SK-N-SH (cell line): ENCODE data around the gene NCR1.
A peak's percentile ranks its signal among the peaks of the same experiment; 100 is the strongest.

Source experiments
- EP300 ChIP-seq, 2 experiments: IDR thresholded peaks; 2 replicates each; pipeline versions ENCODE4 v1.4.0 to v1.6.1; 2012; ENCODE audit warnings: borderline replicate concordance in 1 of 2, low read depth in 1 of 2, low read length in 1 of 2
- EZH2phosphoT487 ChIP-seq: fragments of 200-600 bp; sonication (generic); IDR thresholded peaks from 2 replicates; pipeline ENCODE4 v1.6.1; 2017; ENCODE audit warnings: low read depth, mixed run types, mild to moderate bottlenecking, antibody characterized with exemption, moderate library complexity, borderline replicate concordance
- NFIC ChIP-seq: IDR thresholded peaks from 2 replicates; pipeline ENCODE4 v1.4.0; 2012; ENCODE audit warnings: borderline replicate concordance
- POLR2AphosphoS5 ChIP-seq: IDR thresholded peaks from 2 replicates; pipeline ENCODE4 v1.6.1; 2012; ENCODE audit warnings: low read depth, low read length
- RAD21 ChIP-seq: IDR thresholded peaks from 2 replicates; pipeline ENCODE4 v1.6.1; 2012; ENCODE audit warnings: mild to moderate bottlenecking, low read length
- YY1 ChIP-seq: IDR thresholded peaks from 2 replicates; pipeline ENCODE4 v1.4.0; 2012; ENCODE audit warnings: low read depth, mild to moderate bottlenecking
- TF ChIP-seq, protein P1 (sequence below): fragments of 200-600 bp; sonication (generic); IDR thresholded peaks from 2 replicates; pipeline ENCODE4 v1.6.1; 2017; ENCODE audit warnings: antibody characterized with exemption, mild to moderate bottlenecking, moderate library complexity
- TF ChIP-seq, protein P2 (sequence below): IDR thresholded peaks from 2 replicates; pipeline ENCODE4 v1.4.0; 2012; ENCODE audit warnings: low read depth

GRCh38 chr19:54882758-54883157 is 23.2 kb upstream of the NCR1 start:
- TF ChIP-seq RAD21 (no peak), EP300 (IDR thresholded peaks at IDR 0.05; ENCODE audit: borderline replicate concordance in 1 of 2, low read depth in 1 of 2, low read length in 1 of 2) (no peak), YY1 (no peak), POLR2AphosphoS5 (no peak), NFIC (no peak), EZH2phosphoT487 (no peak)
- TF ChIP-seq, protein P1, sequence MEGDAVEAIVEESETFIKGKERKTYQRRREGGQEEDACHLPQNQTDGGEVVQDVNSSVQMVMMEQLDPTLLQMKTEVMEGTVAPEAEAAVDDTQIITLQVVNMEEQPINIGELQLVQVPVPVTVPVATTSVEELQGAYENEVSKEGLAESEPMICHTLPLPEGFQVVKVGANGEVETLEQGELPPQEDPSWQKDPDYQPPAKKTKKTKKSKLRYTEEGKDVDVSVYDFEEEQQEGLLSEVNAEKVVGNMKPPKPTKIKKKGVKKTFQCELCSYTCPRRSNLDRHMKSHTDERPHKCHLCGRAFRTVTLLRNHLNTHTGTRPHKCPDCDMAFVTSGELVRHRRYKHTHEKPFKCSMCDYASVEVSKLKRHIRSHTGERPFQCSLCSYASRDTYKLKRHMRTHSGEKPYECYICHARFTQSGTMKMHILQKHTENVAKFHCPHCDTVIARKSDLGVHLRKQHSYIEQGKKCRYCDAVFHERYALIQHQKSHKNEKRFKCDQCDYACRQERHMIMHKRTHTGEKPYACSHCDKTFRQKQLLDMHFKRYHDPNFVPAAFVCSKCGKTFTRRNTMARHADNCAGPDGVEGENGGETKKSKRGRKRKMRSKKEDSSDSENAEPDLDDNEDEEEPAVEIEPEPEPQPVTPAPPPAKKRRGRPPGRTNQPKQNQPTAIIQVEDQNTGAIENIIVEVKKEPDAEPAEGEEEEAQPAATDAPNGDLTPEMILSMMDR, result peak; percentile 30
- TF ChIP-seq, protein P2, sequence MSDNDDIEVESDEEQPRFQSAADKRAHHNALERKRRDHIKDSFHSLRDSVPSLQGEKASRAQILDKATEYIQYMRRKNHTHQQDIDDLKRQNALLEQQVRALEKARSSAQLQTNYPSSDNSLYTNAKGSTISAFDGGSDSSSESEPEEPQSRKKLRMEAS, result no peak
